Aorta (tissue), 5 donors: ENCODE measurements around the gene VPS35L. TPM values are rescaled to one million over a fixed set of nuclear protein-coding genes. Genes with fewer than 3 reads are reported as not detected.

Experiments
- ATAC-seq: fragments of 200-7000 bp; cut with Tn5 transposase; one replicate; pipeline ENCODE4 v1.9.1; 2022; ENCODE audit warnings: moderate library complexity; ENCODE audit not compliant: low FRiP score
- DNase-seq, 2 donors: peaks; one replicate each; pipeline ENCODE4 v3.0.0-alpha.2; 2020
- H3K27ac ChIP-seq, 2 donors: one replicate each; pipeline ENCODE4 v1.5.1; 2013; ENCODE audit warnings: low read length in 2 of 2, mild to moderate bottlenecking in 2 of 2, moderate library complexity in 2 of 2, control low read depth in 1 of 2, inconsistent platforms in 1 of 2, low read depth in 1 of 2
- H3K27me3 ChIP-seq, 2 donors: one replicate each; pipeline ENCODE4 v1.6.1; 2013; ENCODE audit warnings: control low read depth in 1 of 2, low read length in 1 of 2, mild to moderate bottlenecking in 1 of 2, moderate library complexity in 1 of 2; ENCODE audit not compliant: insufficient read depth in 2 of 2, control insufficient read depth in 1 of 2
- H3K36me3 ChIP-seq, 2 donors: one replicate each; pipeline ENCODE4 v1.6.1; 2013; ENCODE audit warnings: control low read depth in 1 of 2, low read length in 1 of 2, mild to moderate bottlenecking in 1 of 2; ENCODE audit not compliant: insufficient read depth in 2 of 2, control insufficient read depth in 1 of 2
- H3K4me1 ChIP-seq, 2 donors: one replicate each; pipeline ENCODE4 v1.6.1; 2013; ENCODE audit warnings: low read length in 2 of 2, control low read depth in 1 of 2, mild to moderate bottlenecking in 1 of 2, moderate library complexity in 1 of 2; ENCODE audit not compliant: insufficient read depth in 2 of 2, control insufficient read depth in 1 of 2
- H3K4me3 ChIP-seq, 2 donors: one replicate each; pipeline ENCODE4 v1.5.1; 2013; ENCODE audit warnings: low read length in 2 of 2, control low read depth in 1 of 2, mild to moderate bottlenecking in 1 of 2
- H3K9me3 ChIP-seq: one replicate; pipeline ENCODE4 v1.6.1; 2013; ENCODE audit warnings: mild to moderate bottlenecking, low read length; ENCODE audit not compliant: control insufficient read depth
- WGBS, 2 donors: extraction: QIAGEN DNeasy Blood & Tissue Kit; methylation state at CpG; one replicate each; pipeline ENCODE4 v1.1.7; 2013; 5-methylcytosine and 5-hydroxymethylcytosine counted together
- intact Hi-C, 2 donors: fragments of 100-400 bp; cut with DNase I; formaldehyde crosslinking; loops; one replicate each; pipeline versions ENCODE4 v1.14.2 to v1.15.0; 2022
- polyA plus RNA-seq, 2 donors: library from polyadenylated mRNA; stranded (reverse); fragments of 200-250 nt; gene quantifications; one replicate each; pipeline ENCODE4 v1.2.3, GENCODE V29; 2013
- total RNA-seq, 2 donors: library from RNA; stranded (reverse); fragmentation: NEBNext Ultra II Directional; extraction: Animal tissue kit (Norgen Biotek cat#: 25700); gene quantifications; one replicate each; pipeline ENCODE4 v1.2.1, GENCODE V29; 2021
- donor health status: healthy with polysubstance abuse.
- donor health status: Bipolar disorder and iron deficiency.
- donor health status: DM: no; HTN: no; CAD: no.
- donor health status: DM: no; HTN: no; CAD: no.
- donor health status: DM: yes; HTN: yes; CAD: no.

The VPS35L gene
- total and polyA plus RNA-seq, 4 donors: 31.4 to 66.8 (median 40.8) TPM

DNA sequence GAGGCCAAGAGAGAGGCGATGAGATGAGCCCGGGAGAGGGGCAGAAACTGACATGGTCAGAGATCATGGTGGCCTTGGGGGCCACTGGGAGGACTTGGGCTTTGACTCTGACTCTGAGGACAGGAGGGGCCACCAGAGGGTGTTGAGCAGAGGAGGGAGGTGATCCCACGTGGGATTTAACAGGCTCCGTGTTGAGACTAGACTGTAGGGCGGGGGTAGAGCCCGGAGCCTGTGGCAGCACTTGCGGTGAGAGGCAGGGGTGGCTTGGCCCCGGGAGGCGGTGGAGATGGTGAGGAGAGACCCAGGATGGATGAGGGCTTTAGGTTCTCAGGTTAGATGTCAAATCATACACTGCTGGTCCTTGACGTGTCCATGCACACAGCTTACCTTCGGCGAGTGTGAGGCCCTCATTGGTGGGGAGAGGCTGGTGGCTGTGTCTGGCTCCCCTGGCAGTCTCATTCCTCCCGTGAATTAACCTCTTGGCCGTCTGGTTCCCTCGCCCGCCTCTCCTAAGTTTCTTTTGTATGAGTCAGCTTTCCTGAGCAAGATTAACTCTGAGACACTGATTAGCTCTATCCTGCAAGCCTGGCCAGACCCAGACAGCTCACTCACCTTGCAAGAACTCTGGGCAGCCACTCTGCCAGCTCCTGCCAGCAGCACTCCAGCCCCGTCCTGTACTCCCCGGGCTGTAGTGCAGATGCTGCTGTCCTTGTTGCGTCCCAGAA lies 39.7 kb downstream of the VPS35L start:
- 13 to 48% methylated on average over 19 of the region's 19 CpGs for WGBS, 2 donors

DNA sequence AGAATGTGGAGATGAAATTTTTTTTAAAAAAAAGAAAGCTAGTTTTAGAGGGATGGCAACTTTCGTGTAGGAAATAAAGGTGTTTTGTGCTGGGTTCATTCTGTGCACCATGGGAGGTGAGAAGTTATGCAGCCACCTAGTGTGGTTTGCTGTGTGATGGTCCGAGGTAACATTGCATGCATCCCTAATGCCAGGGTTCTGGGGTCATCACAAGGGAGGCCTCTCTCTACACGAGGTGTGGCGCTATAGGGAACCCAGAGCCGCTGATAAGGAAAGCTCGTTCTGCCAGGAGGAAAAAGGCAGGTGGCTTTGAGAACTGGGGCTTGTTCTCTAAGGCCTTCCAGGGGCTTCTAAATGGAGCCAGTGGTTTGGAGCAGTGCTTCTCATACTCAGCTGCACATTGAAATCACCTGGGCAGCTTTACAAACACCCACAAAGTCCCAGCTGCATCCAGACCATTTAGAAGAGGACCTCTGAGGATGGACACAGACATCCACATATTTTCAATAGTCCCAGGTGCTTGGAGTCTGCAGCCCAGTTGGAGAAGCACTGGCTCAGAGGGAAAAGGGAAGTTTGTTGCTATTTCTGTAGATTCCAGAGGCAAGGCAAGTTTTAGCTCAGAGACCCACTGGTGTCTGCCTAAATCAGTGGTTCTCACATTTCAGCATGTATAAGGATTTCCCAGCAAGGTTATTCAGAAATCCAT lies 43.5 kb downstream of the VPS35L start:
- intact Hi-C loops: no loop called here

More for the DNA sequence above, 39.7 kb downstream of the VPS35L start:
- H3K4me1 ChIP-seq: no peaks in the 10 kb centered on the region
- peaks cover 0 to 2% of the 10 kb centered on the region in 2 donors for H3K36me3 ChIP-seq
- no peaks in the 10 kb centered on the region for H3K9me3 ChIP-seq
- no peak for DNase-seq
- no peaks in the 10 kb centered on the region for H3K27me3 ChIP-seq
- ATAC-seq: peak; percentile 31
- H3K27ac ChIP-seq: no peak overlapping the region
- intact Hi-C loops: no loop called here
- H3K4me3 ChIP-seq: no peak overlapping the region

GRCh38 chr16:19599968-19600716 lies 44.6 kb downstream of the VPS35L start:
- Histone ChIP-seq H3K4me3 (no peak overlapping the region), H3K4me1 (no peaks in the 10 kb centered on the region), H3K9me3 (no peaks in the 10 kb centered on the region), H3K36me3 (no peaks in the 10 kb centered on the region), H3K27me3 (no peaks in the 10 kb centered on the region), H3K27ac (no peak overlapping the region)
- WGBS, 2 donors: 75 to 79% methylated on average over 5 of the region's 5 CpGs
- ATAC-seq: no peak
- DNase-seq: no peak
- intact Hi-C loops: loop anchor here in 1 of 2 donors (10.0 kb wide), 1 partner anchor 285 kb away; the partner anchor contains the start of gene GPRC5B

More for the DNA sequence above, 43.5 kb downstream of the VPS35L start:
- Histone ChIP-seq H3K4me3 (no peak overlapping the region), H3K27me3 (no peaks in the 10 kb centered on the region), H3K9me3 (no peaks in the 10 kb centered on the region), H3K36me3 (no peaks in the 10 kb centered on the region), H3K27ac (no peak overlapping the region), H3K4me1 (no peaks in the 10 kb centered on the region)
- WGBS, 2 donors: 71 to 81% methylated on average over 6 of the region's 6 CpGs
- no peak for ATAC-seq
- DNase-seq: no peak

DNA sequence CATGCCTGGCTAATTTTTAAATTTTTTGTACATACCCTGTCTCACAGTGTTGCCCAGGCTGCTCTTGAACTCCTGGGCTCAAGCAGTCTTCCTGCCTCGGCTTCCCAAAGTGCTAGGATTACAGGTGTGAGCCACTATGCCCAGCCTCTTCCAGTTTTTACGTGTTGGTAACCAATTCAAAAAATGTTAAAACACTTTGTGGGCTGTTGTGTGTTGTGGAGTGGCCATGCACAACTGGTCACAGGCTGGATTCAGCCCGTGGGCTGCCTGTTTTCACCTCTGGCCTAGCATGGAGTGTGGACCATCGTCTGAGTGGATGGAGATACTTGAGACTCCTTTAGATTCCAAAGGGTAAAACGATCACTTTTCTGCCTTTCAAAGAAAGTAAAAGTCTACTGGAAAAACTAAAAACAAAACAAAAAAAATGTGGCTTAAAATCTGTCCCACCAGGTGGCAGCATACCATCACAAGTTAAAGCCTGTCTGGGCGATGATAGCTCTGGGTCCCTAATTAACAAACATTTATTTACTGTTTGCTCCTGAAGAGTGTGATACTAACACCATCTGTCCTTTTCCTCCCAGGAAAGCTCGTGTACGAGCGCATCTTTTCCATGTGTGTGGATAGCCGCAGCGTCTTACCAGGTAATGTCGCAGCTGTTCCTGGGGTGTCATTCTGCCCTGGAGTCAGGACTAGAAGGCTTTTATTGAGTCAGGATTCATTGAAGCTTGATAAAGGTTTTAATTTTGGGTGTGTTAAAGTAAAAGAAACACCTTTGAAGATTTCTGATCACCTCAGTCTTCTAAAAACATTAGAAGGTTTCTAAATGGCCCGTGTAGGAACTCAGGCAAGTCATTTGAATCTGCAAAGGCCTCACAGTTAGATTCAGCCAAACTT lies 45.8 kb downstream of the VPS35L start:
- intact Hi-C loops: loop anchor here (1.0 to 10.0 kb wide), 2 partner anchors 283 to 285 kb away; partner anchors contain the start of gene GPRC5B (in 1 of the 2)
- no peaks in the 10 kb centered on the region for H3K36me3 ChIP-seq
- DNase-seq (no peak), ATAC-seq (no peak)
- no peaks in the 10 kb centered on the region for H3K4me1 ChIP-seq
- no peaks in the 10 kb centered on the region for H3K9me3 ChIP-seq
- H3K27me3 ChIP-seq: no peaks in the 10 kb centered on the region
- WGBS, 2 donors: 56% methylated on average over 13 of the region's 13 CpGs
- H3K4me3 ChIP-seq: no peak overlapping the region
- no peak overlapping the region for H3K27ac ChIP-seq

- no peak for DNase-seq
- H3K4me3 ChIP-seq: no peak overlapping the region
- WGBS, 2 donors: 37 to 42% methylated on average over 4 of the region's 4 CpGs
- H3K36me3 ChIP-seq: no peaks in the 10 kb centered on the region
- peak overlapping the region in 1 of 2 donors; percentile 17 for H3K27ac ChIP-seq
- intact Hi-C loops: loop anchor here in 1 of 2 donors (10.0 kb wide), 1 partner anchor 280 kb away; the partner anchor contains the start of gene GPRC5B
- no peaks in the 10 kb centered on the region for H3K27me3 ChIP-seq
- no peak for ATAC-seq
- no peaks in the 10 kb centered on the region for H3K9me3 ChIP-seq
- H3K4me1 ChIP-seq: no peaks in the 10 kb centered on the region
Measured at GRCh38 chr16:19604911-19605310, 49.4 kb downstream of the VPS35L start.

GRCh38 chr16:19605701-19606100 lies 50.2 kb downstream of the VPS35L start:
- H3K4me1 ChIP-seq: no peaks in the 10 kb centered on the region
- H3K27me3 ChIP-seq: no peaks in the 10 kb centered on the region
- H3K9me3 ChIP-seq: no peaks in the 10 kb centered on the region
- H3K36me3 ChIP-seq: no peaks in the 10 kb centered on the region
- 68 to 78% methylated on average over 1 of the region's 1 CpG for WGBS, 2 donors
- no peak for ATAC-seq
- no peak overlapping the region for H3K4me3 ChIP-seq
- DNase-seq: no peak
- H3K27ac ChIP-seq: peak overlapping the region; percentile 3 to 53
- intact Hi-C loops: loop anchor here in 1 of 2 donors (10.0 kb wide), 1 partner anchor 279 kb away; the partner anchor contains the start of gene GPRC5B

DNA sequence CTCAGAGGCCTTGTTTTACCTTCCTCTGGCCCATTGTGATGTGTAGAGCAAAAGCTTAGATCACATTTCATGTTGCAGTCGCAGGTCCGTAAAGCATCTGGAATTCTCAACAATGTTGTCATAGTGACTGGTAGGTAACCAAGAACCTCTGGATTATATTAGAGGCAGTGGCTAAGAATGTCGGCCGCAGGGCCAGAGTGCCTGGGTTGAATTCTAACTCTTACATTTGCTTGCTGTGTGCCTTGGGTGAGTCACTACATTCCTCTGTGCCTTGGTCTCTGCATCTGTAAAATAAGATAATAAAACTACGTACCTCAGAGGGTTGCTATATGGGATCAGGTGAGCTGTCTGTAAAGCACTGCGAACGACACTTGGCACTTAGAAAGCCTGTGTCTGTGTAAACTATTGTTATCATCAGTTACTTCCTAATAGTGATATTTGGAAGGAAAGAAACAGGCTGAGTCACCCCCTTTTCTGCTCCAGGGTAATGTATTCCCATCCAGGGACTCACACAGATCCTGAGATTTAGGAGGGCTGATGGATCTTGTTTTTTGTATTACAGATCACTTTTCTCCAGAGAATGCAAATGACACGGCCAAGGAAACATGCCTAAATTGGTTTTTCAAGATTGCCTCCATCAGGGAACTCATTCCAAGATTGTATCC lies 52.2 kb downstream of the VPS35L start:
- no peaks in the 10 kb centered on the region for H3K9me3 ChIP-seq
- H3K4me3 ChIP-seq: no peak overlapping the region
- H3K36me3 ChIP-seq: peaks cover 0 to 3% of the 10 kb centered on the region in 2 donors
- H3K4me1 ChIP-seq: no peaks in the 10 kb centered on the region
- ATAC-seq (no peak), DNase-seq (no peak)
- intact Hi-C loops: loop anchor here in 1 of 2 donors (10.0 kb wide), 1 partner anchor 277 kb away; the partner anchor contains the start of gene GPRC5B
- no peaks in the 10 kb centered on the region for H3K27me3 ChIP-seq
- H3K27ac ChIP-seq: no peak overlapping the region
- WGBS, 2 donors: 61 to 64% methylated on average over 8 of the region's 8 CpGs
